Mesodermal cell (in vitro differentiated cells): ENCODE data around the gene MUC6.

Experiments
- H3K27ac ChIP-seq: 2 replicates; pipeline ENCODE4 v1.7.0; 2013; ENCODE audit warnings: mild to moderate bottlenecking, low read depth, low read length, moderate library complexity; ENCODE audit not compliant: severe bottlenecking
- H3K36me3 ChIP-seq: 2 replicates; pipeline ENCODE4 v1.7.1; 2013; ENCODE audit warnings: mild to moderate bottlenecking, low read length, moderate library complexity; ENCODE audit not compliant: control insufficient read depth, insufficient read depth
- H3K4me1 ChIP-seq: one replicate; pipeline ENCODE4 v1.7.1; 2013; ENCODE audit warnings: mild to moderate bottlenecking, low read length; ENCODE audit not compliant: insufficient read depth, control insufficient read depth, poor library complexity, severe bottlenecking
- H3K4me3 ChIP-seq: 2 replicates; pipeline ENCODE4 v1.7.0; 2013; ENCODE audit warnings: low read length, control low read depth, mild to moderate bottlenecking; ENCODE audit not compliant: insufficient read depth, poor library complexity, severe bottlenecking; ENCODE audit errors: extremely low read depth
- H3K9me3 ChIP-seq: 2 replicates; pipeline ENCODE4 v1.7.1; 2013; ENCODE audit warnings: mild to moderate bottlenecking, low read length, moderate library complexity; ENCODE audit not compliant: control insufficient read depth
- WGBS, 2 experiments: methylation state at CpG; one replicate each; pipeline ENCODE4 v1.1.5; 2013; ENCODE audit warnings: missing lambda C conversion rate in 2 of 2; ENCODE audit not compliant: insufficient coverage in 2 of 2; 5-methylcytosine and 5-hydroxymethylcytosine counted together

The MUC6 gene

DNA sequence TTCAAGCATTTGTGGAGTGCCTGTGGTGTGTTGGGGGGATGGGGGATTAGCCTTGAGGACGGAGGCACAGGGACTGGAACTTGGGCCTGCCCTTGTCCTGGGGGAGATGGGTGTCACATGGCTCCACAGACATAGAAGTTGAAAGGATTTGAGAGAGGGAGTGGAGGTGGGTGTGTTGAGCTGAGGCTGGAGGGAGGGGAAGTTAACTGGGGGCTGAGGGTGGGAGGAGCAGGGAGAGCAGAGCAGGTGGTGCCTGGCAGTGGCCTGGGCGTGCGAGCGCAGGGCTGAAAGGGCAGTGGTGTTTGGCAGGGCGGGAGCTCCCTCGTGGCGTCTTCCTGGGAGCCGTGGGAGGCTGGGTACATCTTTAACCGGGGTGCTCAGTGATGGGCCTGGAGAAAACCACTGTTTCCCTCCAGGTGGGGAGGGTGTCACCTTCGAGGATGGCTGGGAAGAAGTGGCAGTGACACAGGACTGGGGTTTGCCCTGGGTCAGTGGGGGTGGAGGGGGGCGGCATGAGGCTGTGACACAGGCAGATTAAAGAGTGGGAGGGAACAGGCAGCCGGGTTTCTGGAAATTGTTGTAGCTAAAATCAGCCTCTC is 65.3 kb downstream of the MUC6 start:
- H3K36me3 ChIP-seq: peaks cover 86% of the 10 kb centered on the region
- H3K4me3 ChIP-seq: no peak overlapping the region
- no peaks in the 10 kb centered on the region for H3K4me1 ChIP-seq
- H3K9me3 ChIP-seq: no peaks in the 10 kb centered on the region
- 89 to 91% methylated on average over 9 to 12 of the region's 12 CpGs for WGBS, 2 experiments
- no peak overlapping the region for H3K27ac ChIP-seq

DNA sequence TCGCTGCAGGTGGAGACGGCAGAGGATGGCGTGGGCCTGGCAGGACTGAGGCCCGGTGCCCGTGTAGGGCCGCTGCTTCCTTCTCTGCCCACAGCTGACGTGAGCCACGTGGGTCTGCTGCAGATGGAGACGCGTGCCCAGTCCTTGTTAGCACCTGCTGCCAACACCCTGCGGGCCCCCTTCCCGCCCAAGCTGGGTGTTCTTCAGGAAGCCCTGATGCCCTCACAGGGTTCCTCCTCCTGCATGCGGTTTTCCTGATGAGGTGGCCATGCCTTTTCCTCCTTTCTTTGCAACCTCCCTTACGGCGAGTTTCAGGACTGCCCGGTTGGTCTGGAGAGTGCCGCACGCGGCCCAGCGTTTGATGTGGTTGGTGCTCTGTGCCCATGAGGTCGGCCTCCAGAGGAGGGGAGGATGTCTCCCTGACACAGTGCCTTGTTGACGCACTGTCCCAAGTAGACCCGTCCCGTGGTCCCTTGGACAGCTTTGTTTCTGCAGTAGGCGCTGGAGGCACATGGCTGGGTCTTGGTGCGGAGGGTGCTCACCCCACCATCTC is 66.1 kb downstream of the MUC6 start:
- Histone ChIP-seq H3K9me3 (no peaks in the 10 kb centered on the region), H3K4me1 (no peaks in the 10 kb centered on the region), H3K4me3 (no peak overlapping the region), H3K27ac (no peak overlapping the region), H3K36me3 (peaks cover 90% of the 10 kb centered on the region)
- WGBS, 2 experiments: 90% methylated on average over 22 to 25 of the region's 26 CpGs

DNA sequence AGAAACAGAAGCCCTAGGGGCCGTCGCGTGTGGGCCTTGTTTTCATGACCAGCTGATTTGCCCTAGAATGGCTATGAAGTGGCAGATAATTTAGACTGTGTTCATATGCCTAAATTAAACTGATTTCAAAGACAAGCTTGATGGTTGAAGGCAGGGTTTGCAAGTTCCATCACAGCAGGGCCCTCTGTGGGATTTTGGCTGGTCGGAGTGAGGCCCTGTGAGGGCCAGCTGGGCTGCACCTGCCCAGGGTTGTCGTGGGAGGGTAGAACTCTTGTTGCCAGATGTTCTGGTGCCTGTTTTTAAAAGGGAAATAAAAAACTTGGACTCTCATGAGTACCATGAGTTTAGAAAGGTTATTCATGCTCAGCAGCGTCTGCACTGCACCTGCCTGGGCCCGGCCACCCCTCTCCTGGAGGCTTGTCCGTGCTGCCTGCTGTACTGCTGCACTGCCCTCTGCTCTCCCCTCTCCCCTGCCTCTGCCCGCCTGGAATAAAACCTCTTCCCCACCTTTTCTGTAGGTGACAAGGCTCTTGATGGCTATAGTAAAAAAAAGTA is 66.8 kb downstream of the MUC6 start:
- Histone ChIP-seq H3K9me3 (peaks cover 1% of the 10 kb centered on the region), H3K27ac (no peak overlapping the region), H3K36me3 (peaks cover 89% of the 10 kb centered on the region), H3K4me3 (no peak overlapping the region), H3K4me1 (no peaks in the 10 kb centered on the region)
- WGBS, 2 experiments: 93 to 98% methylated on average over 6 to 8 of the region's 9 CpGs

- WGBS, 2 experiments: 94 to 95% methylated on average over 10 to 13 of the region's 14 CpGs
- Histone ChIP-seq H3K4me3 (no peak overlapping the region), H3K36me3 (peaks cover 91% of the 10 kb centered on the region), H3K27ac (no peak overlapping the region), H3K9me3 (peaks cover 6% of the 10 kb centered on the region), H3K4me1 (no peaks in the 10 kb centered on the region)
These were observed 67.7 kb downstream of the MUC6 start for GRCh38 chr11:968822-969221.

DNA sequence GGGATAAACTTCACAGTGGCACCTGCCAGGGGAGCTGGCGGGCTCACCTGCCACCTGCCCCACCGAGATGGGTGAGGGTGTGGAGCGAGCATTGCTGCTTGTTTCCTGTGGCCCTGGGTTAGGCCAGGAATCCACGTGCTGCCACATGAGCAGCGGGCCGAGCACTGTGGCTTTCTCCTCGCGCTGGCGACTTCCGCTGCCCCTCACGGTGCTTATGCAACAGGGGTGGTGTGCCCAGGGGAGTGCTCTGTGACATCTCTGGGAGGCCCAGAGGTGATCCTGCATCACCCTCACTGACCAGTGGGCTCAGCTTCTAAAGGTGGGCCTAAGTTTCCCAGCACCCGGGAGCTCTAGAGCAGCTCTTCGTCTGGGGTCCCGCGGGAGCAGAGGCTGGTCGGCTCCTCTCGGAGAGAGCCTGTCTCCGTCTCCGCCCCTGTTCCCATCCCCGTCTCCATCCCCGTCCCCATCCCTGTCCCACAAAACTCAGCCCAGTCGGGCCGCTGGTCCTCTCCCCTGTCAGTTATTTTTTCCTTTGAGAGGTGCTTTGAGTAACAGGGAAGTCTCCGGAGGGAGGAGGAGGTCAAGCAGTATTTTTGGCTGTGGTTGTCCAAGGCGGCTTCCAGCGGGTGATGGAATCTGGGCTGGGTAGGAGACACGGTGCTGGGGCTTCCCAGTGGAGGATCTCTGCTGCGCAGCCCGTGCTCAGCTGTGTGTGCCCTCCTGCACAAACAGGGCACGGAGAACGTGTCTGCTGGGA is 68.3 kb downstream of the MUC6 start:
- Histone ChIP-seq H3K4me1 (no peaks in the 10 kb centered on the region), H3K4me3 (no peak overlapping the region), H3K27ac (no peak overlapping the region), H3K9me3 (peaks cover 6% of the 10 kb centered on the region), H3K36me3 (peaks cover 91% of the 10 kb centered on the region)
- 93% methylated on average over 26 to 30 of the region's 31 CpGs for WGBS, 2 experiments

DNA sequence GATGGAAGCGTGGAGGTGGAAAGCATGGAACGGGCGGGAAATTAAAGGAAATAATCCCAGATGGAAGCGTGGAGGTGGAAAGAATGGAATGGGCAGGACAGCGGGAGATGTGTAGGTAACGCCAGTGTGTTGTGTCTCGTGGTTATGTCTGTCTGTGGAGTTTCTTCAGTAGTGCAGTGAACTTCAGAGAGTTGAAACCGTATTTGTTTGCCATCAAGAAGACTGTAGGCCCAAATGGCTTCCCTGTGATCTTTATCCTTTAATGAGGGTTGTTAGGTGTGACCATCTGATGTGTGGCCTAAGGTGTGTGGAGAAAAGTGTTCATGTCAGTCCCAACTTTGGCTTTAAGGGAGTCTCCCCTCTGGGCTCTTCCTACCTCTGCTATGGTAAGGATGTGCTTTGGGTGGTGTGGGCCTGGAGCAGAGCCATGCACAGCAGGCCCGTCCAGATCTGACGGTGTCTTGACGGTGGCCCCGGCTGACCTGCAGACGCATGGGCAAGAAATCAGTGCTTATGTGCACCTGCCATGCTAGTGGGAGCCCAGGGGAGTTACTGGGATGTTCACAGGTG is 71.2 kb downstream of the MUC6 start:
- Histone ChIP-seq H3K4me3 (no peak overlapping the region), H3K36me3 (peaks cover 88% of the 10 kb centered on the region), H3K27ac (no peak overlapping the region), H3K9me3 (peaks cover 10% of the 10 kb centered on the region), H3K4me1 (no peaks in the 10 kb centered on the region)
- WGBS, 2 experiments: 91 to 92% methylated on average over 10 to 12 of the region's 13 CpGs

DNA sequence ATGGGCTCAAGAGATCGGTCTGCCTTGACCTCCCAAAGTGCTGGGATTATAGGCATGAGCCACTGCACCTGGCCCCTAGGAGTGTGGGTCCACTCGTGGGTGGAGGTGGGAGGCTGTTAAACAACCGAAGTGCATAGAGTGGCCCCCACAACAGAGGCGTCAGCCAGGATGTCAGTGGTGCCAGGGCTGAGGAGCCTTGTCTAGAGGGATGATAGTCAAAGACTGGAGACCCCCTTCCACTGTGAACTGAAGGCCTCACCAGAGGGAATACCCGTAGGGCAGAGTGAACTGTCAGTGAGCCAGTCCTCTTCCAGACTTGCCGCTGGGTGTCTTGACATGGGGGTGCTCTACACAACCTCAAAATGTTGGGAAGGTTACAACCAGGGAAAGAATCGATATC is 72.7 kb downstream of the MUC6 start:
- 99 to 100% methylated on average over 6 to 7 of the region's 7 CpGs for WGBS, 2 experiments
- H3K36me3 ChIP-seq: peaks cover 91% of the 10 kb centered on the region
- no peak overlapping the region for H3K27ac ChIP-seq
- H3K4me3 ChIP-seq: no peak overlapping the region
- no peaks in the 10 kb centered on the region for H3K4me1 ChIP-seq
- H3K9me3 ChIP-seq: peaks cover 10% of the 10 kb centered on the region
